ENCODE results near the gene LMO2. TPM values are rescaled to one million over a fixed set of nuclear protein-coding genes. Genes with fewer than 3 reads are reported as not detected.

The LMO2 gene
- 10 to 100 TPM in 5 of 6 donors, 1 to 10 TPM in 1; 7.3 to 58.5 (median 34.1) TPM for total RNA-seq

GRCh38 chr11:33891714-33892327, at the start of gene LMO2:
LMO2 (minus strand) TSS chr11:33892076; CDS start chr11:33869716, 22,360 bp downstream.
- peak within 1 kb of the TSS; percentile 30 to 84 (median 52) for H3K27ac ChIP-seq
- TF ChIP-seq EP300 (IDR thresholded peaks at IDR 0.05) (no peak), POLR2AphosphoS5 (IDR thresholded peaks at IDR 0.05) (no peak), CTCF (IDR thresholded peaks at IDR 0.05) (no peak), POLR2A (IDR thresholded peaks at IDR 0.05) (no peak)
- no peaks in the 10 kb centered on the region for H3K27me3 ChIP-seq
- H3K4me3 ChIP-seq = no peak within 1 kb of the TSS
- peaks cover 35 to 48% (median 35%) of the 10 kb centered on the region in 4 donors for H3K4me1 ChIP-seq
- no peaks in the 10 kb centered on the region for H3K9me3 ChIP-seq
- WGBS, 2 donors = 50 to 77% methylated on average over 7 to 9 of the region's 9 CpGs
- DNase-seq (no peak), ATAC-seq (ENCODE audit: low FRiP score in 2 of 2) (no peak)
- H3K36me3 ChIP-seq = no peaks in the 10 kb centered on the region

DNA sequence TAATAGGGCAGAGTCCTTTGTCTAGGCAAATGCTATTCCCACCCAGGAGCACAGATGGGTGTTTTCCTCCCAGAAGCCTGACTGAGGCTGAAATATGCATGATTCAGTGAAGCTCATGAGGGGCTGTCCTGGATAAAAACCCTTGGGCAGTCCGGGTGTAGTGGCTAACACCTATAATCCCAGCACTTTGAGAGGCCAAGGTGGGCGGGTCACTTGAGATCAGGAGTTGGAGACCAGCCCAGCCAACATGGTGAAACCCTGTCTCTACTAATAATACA, 48.6 kb upstream of the LMO2 start:
- no peaks in the 10 kb centered on the region for H3K9me3 ChIP-seq
- H3K4me3 ChIP-seq = no peak overlapping the region
- TF ChIP-seq POLR2AphosphoS5 (IDR thresholded peaks at IDR 0.05) (no peak), EP300 (IDR thresholded peaks at IDR 0.05) (no peak), POLR2A (IDR thresholded peaks at IDR 0.05) (no peak), CTCF (IDR thresholded peaks at IDR 0.05) (no peak)
- H3K36me3 ChIP-seq = no peaks in the 10 kb centered on the region
- ATAC-seq (ENCODE audit: low FRiP score in 2 of 2) (no peak), DNase-seq (no peak)
- H3K4me1 ChIP-seq = peaks cover 18 to 44% (median 41%) of the 10 kb centered on the region in 4 donors
- no peaks in the 10 kb centered on the region for H3K27me3 ChIP-seq
- WGBS, 2 donors = 56% methylated on average over 2 of the region's 2 CpGs; no CpG with 5 or more reads in 1 of the 2 donors
- no peak overlapping the region for H3K27ac ChIP-seq

GRCh38 chr11:33936725-33937604, 45.1 kb upstream of the LMO2 start:
- peaks cover 28 to 63% (median 60%) of the 10 kb centered on the region in 4 donors for H3K4me1 ChIP-seq

More at GRCh38 chr11:33936725-33937604, 45.1 kb upstream of the LMO2 start:
- TF ChIP-seq CTCF (IDR thresholded peaks at IDR 0.05) (no peak), EP300 (IDR thresholded peaks at IDR 0.05) (peak in 1 of 4 donors; percentile 25), POLR2AphosphoS5 (IDR thresholded peaks at IDR 0.05) (peak; percentile 50 to 74), POLR2A (IDR thresholded peaks at IDR 0.05) (no peak)
- peak; percentile 50 to 85 for ATAC-seq (ENCODE audit: low FRiP score in 2 of 2)
- Histone ChIP-seq H3K27me3 (no peaks in the 10 kb centered on the region), H3K9me3 (no peaks in the 10 kb centered on the region), H3K4me3 (no peak overlapping the region), H3K27ac (peak overlapping the region; percentile 37 to 69 (median 59)), H3K36me3 (no peaks in the 10 kb centered on the region)
- peak in 1 of 2 donors; percentile 46 for DNase-seq
- WGBS, 2 donors = 20 to 31% methylated on average over 15 of the region's 15 CpGs
